PC-9 (cell line): ENCODE measurements around the gene MLANA. TPM values are rescaled to one million over a fixed set of nuclear protein-coding genes. Genes with fewer than 3 reads are reported as not detected.

Experiments
- BruUV-seq: library from RNA; stranded (reverse); fragments of 400-500 nt; replicated peaks from 2 replicates; lab custom pipeline; 2021; lab: Mats Ljungman, UMichigan
- CTCF ChIA-PET: fragments of 300-600 bp; sonication (Branson Sonifier 250); formaldehyde crosslinking; loops from one replicate; lab custom pipeline; 2022; ENCODE audit warnings: antibody characterized with exemption; lab: Charles Lee
- POLR2A ChIA-PET: fragments of 300-600 bp; sonication (Branson Sonifier 250); formaldehyde crosslinking; loops from one replicate; lab custom pipeline; 2022; ENCODE audit warnings: antibody characterized with exemption; ENCODE audit not compliant: unreplicated experiment; lab: Charles Lee
- DNase-seq, 2 experiments: peaks; one replicate each; pipeline versions ENCODE4 v3.0.0 to v3.0.0-alpha.2; 2015 to 2022; ENCODE audit warnings: mixed read lengths in 1 of 2
- H2AFZ ChIP-seq: fragments of 200-600 bp; sonication (generic); 2 replicates; pipeline ENCODE4 v1.8.1; 2017; ENCODE audit warnings: antibody characterized with exemption
- H3F3A ChIP-seq: fragments of 200-600 bp; sonication (generic); 2 replicates; pipeline ENCODE4 v1.8.1; 2017; ENCODE audit warnings: antibody characterized with exemption, mild to moderate bottlenecking, low read depth; ENCODE audit not compliant: insufficient read depth
- H3K27ac ChIP-seq: fragments of 200-600 bp; sonication (generic); 2 replicates; pipeline ENCODE4 v1.6.1; 2016; ENCODE audit warnings: mixed run types
- H3K27me3 ChIP-seq: fragments of 200-600 bp; sonication (generic); 2 replicates; pipeline ENCODE4 v1.6.1; 2016; ENCODE audit warnings: low read depth, mixed run types; ENCODE audit not compliant: insufficient read depth
- H3K36me3 ChIP-seq: fragments of 200-600 bp; sonication (generic); 2 replicates; pipeline ENCODE4 v1.6.1; 2016; ENCODE audit warnings: low read depth, mixed run types
- H3K4me1 ChIP-seq: fragments of 200-600 bp; sonication (generic); replicated peaks from 2 replicates; pipeline ENCODE4 v1.6.1; 2016; ENCODE audit warnings: mixed run types; ENCODE audit not compliant: insufficient read depth
- H3K4me2 ChIP-seq: fragments of 200-600 bp; sonication (generic); 2 replicates; pipeline ENCODE4 v1.6.1; 2017; ENCODE audit warnings: mixed run types
- H3K4me3 ChIP-seq: fragments of 200-600 bp; sonication (generic); 2 replicates; pipeline ENCODE4 v1.6.1; 2016; ENCODE audit warnings: mixed run types
- H3K79me2 ChIP-seq: fragments of 200-600 bp; sonication (generic); 2 replicates; pipeline ENCODE4 v1.6.1; 2017; ENCODE audit warnings: low read depth, mixed run types
- H3K9me2 ChIP-seq: fragments of 200-600 bp; sonication (generic); 2 replicates; pipeline ENCODE4 v1.8.1; 2017; ENCODE audit warnings: mild to moderate bottlenecking; ENCODE audit not compliant: insufficient read depth
- H3K9me3 ChIP-seq: fragments of 200-600 bp; sonication (generic); 2 replicates; pipeline ENCODE4 v1.8.1; 2016; ENCODE audit warnings: low read depth; ENCODE audit not compliant: insufficient read depth
- H4K20me1 ChIP-seq: fragments of 200-600 bp; sonication (generic); 2 replicates; pipeline ENCODE4 v1.8.1; 2017; ENCODE audit not compliant: insufficient read depth
- CTCF ChIP-seq: fragments of 200-600 bp; sonication (generic); conservative IDR thresholded peaks from 2 replicates; pipeline ENCODE4 v1.6.1; 2017; ENCODE audit warnings: mixed run types, antibody characterized with exemption, mild to moderate bottlenecking, moderate library complexity
- EZH2 ChIP-seq: fragments of 200-600 bp; sonication (generic); IDR thresholded peaks from 2 replicates; pipeline ENCODE4 v1.8.0; 2017; ENCODE audit warnings: antibody characterized with exemption, low read depth
- intact Hi-C: fragments of 100-400 bp; cut with micrococcal nuclease; formaldehyde crosslinking; loops from one replicate; pipeline ENCODE4 v1.10.0; 2022; ENCODE audit not compliant: unreplicated experiment
- total RNA-seq: library from RNA; stranded (reverse); gene quantifications from 2 replicates; pipeline ENCODE4 v1.2.3, GENCODE V29; 2021

Gene MLANA
- total RNA-seq, 1 experiment from 2014 or later, result not detected

- no peak overlapping the region for H3K27ac ChIP-seq
- no peaks in the 10 kb centered on the region for H3K27me3 ChIP-seq
- H3K4me3 ChIP-seq, result no peak overlapping the region
- no peaks in the 10 kb centered on the region for H4K20me1 ChIP-seq
- H2AFZ ChIP-seq, result no peak overlapping the region
- no peaks in the 10 kb centered on the region for H3F3A ChIP-seq
- BruUV-seq, result no TSS peak
- no peak for TF ChIP-seq CTCF
- no peak for TF ChIP-seq EZH2
- DNase-seq, result no peak
- no peaks in the 10 kb centered on the region for H3K9me2 ChIP-seq
- no peaks in the 10 kb centered on the region for H3K79me2 ChIP-seq
- H3K4me2 ChIP-seq, result no peak overlapping the region
- no peaks in the 10 kb centered on the region for H3K9me3 ChIP-seq
- ChIA-PET CTCF (no interaction called here), POLR2A (no interaction called here)
- H3K4me1 ChIP-seq, result no peaks in the 10 kb centered on the region
- intact Hi-C loops, result no loop called here
- H3K36me3 ChIP-seq, result no peaks in the 10 kb centered on the region
Measured at GRCh38 chr9:5893134-5893505, 2.4 kb downstream of the MLANA start.

DNA sequence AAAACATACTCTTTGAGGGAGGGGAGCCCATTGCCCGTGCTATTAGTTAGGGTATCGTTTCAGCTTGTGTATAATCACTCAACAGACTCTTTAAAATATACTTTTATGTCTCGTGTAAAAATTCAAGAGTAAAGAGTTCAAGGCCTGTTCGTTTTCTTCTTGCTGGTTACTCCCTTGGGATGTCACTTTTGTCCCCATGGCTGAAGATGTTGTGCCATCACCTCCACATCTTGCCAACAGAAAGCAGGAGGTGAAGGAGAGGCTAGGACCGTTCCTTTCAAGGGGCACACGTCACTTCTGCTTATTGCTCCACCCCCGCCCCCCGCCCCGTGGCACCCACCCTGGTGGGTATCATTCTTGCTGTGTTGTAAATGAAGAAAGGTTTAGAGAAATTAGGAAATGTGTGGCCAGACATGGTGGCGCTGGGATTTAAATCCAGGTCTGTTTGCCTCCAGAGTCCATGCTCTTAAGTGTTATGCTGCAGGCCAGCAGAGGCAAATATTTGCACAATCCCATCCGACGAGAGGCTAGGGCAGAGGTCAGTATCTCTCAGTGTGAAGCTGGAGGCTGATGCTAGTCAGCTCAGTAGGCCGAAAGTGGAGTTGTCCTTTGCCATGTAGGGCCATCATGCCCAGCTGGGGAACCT, 3.0 kb downstream of the MLANA start:
- BruUV-seq, result no TSS peak
- Histone ChIP-seq H3K36me3 (no peaks in the 10 kb centered on the region), H3K79me2 (no peaks in the 10 kb centered on the region), H3K4me3 (no peak overlapping the region), H3K9me2 (no peaks in the 10 kb centered on the region), H3K27ac (no peak overlapping the region), H2AFZ (no peak overlapping the region), H3K4me1 (no peaks in the 10 kb centered on the region), H3F3A (no peaks in the 10 kb centered on the region), H3K27me3 (no peaks in the 10 kb centered on the region), H3K9me3 (no peaks in the 10 kb centered on the region), H4K20me1 (no peaks in the 10 kb centered on the region), H3K4me2 (no peak overlapping the region)
- CTCF ChIA-PET, result no interaction called here
- TF ChIP-seq CTCF, result no peak
- no peak for TF ChIP-seq EZH2
- POLR2A ChIA-PET, result no interaction called here
- intact Hi-C loops, result no loop called here
- no peak for DNase-seq

- no peaks in the 10 kb centered on the region for H3K36me3 ChIP-seq
- intact Hi-C loops, result no loop called here
- H3F3A ChIP-seq, result no peaks in the 10 kb centered on the region
- no peak for DNase-seq
- no TSS peak for BruUV-seq
- no peaks in the 10 kb centered on the region for H3K79me2 ChIP-seq
- no peak overlapping the region for H3K27ac ChIP-seq
- no peak overlapping the region for H3K4me3 ChIP-seq
- TF ChIP-seq CTCF (no peak), EZH2 (no peak)
- H3K9me2 ChIP-seq, result no peaks in the 10 kb centered on the region
- ChIA-PET POLR2A (no interaction called here), CTCF (no interaction called here)
- H2AFZ ChIP-seq, result no peak overlapping the region
- H3K27me3 ChIP-seq, result no peaks in the 10 kb centered on the region
- H3K9me3 ChIP-seq, result no peaks in the 10 kb centered on the region
- H3K4me1 ChIP-seq, result no peaks in the 10 kb centered on the region
- no peak overlapping the region for H3K4me2 ChIP-seq
- no peaks in the 10 kb centered on the region for H4K20me1 ChIP-seq
Measured at GRCh38 chr9:5894237-5894959, 3.7 kb downstream of the MLANA start.
